Kidney (tissue), 14 donors: ENCODE results near the gene ZBED2. TPM values are rescaled to one million over a fixed set of nuclear protein-coding genes. Genes with fewer than 3 reads are reported as not detected.

Experiments
- DNase-seq, 5 donors: peaks; one replicate each; pipeline ENCODE4 v3.0.0-alpha.2; 2013 to 2020
- FAIRE-seq: peaks from 2 replicates; lab custom pipeline; 2012; peaks lifted over from hg19 to GRCh38; lab: Jason Lieb, UNC
- H3K27ac ChIP-seq, 2 donors: one replicate each; pipeline ENCODE4 v1.7.0; 2013; ENCODE audit warnings: low read depth in 2 of 2, low read length in 2 of 2, inconsistent platforms in 1 of 2
- H3K27me3 ChIP-seq: one replicate; pipeline ENCODE4 v1.7.1; 2013; ENCODE audit warnings: low read length, inconsistent platforms; ENCODE audit not compliant: control insufficient read depth, insufficient read depth
- H3K36me3 ChIP-seq, 3 donors: one replicate each; pipeline versions ENCODE4 v1.7.0 to v1.7.1; 2013; ENCODE audit warnings: low read length in 3 of 3, control low read depth in 1 of 3, inconsistent platforms in 1 of 3; ENCODE audit not compliant: insufficient read depth in 3 of 3, control insufficient read depth in 2 of 3
- H3K4me1 ChIP-seq, 3 donors: one replicate each; pipeline versions ENCODE4 v1.7.0 to v1.7.1; 2013; ENCODE audit warnings: low read length in 3 of 3, inconsistent platforms in 1 of 3, low read depth in 1 of 3; ENCODE audit not compliant: control insufficient read depth in 2 of 3, insufficient read depth in 2 of 3
- H3K4me3 ChIP-seq, 3 donors: one replicate each; pipeline versions ENCODE4 v1.7.0 to v1.8.1; 2013; ENCODE audit warnings: low read length in 3 of 3, control low read depth in 1 of 3, inconsistent platforms in 1 of 3
- H3K9ac ChIP-seq, 3 donors: one replicate each; pipeline versions ENCODE4 v1.7.0 to v1.7.1; 2013; ENCODE audit warnings: low read length in 3 of 3, control low read depth in 1 of 3, inconsistent platforms in 1 of 3
- H3K9me3 ChIP-seq, 3 donors: one replicate each; pipeline versions ENCODE4 v1.7.0 to v1.7.1; 2013; ENCODE audit warnings: low read length in 3 of 3, control low read depth in 1 of 3, inconsistent platforms in 1 of 3; ENCODE audit not compliant: control insufficient read depth in 2 of 3, insufficient read depth in 1 of 3
- CTCF ChIP-seq: IDR thresholded peaks from 3 replicates; pipeline ENCODE4 v1.5.1; 2012; ENCODE audit warnings: mild to moderate bottlenecking, moderate library complexity, borderline replicate concordance; ENCODE audit not compliant: insufficient read depth; ENCODE audit errors: extremely low read depth
- intact Hi-C: fragments of 100-400 bp; cut with DNase I; formaldehyde crosslinking; loops from one replicate; pipeline ENCODE4 v1.11.1; 2022
- polyA plus RNA-seq: library from polyadenylated mRNA; stranded (reverse); fragments of 350-450 nt; fragmentation: Illumina TruSeq; extraction: RNeasy Lipid Tissue Mini Kit (QIAGEN cat#74804); gene quantifications from one replicate; pipeline ENCODE4 v1.2.3, GENCODE V29; 2014; ENCODE audit warnings: low read depth, low replicate concordance; ENCODE audit not compliant: insufficient read depth
- total RNA-seq: library from RNA; stranded (reverse); fragmentation: NEBNext Ultra II Directional; extraction: Animal tissue kit (Norgen Biotek cat#: 25700); gene quantifications from one replicate; pipeline ENCODE4 v1.2.1, GENCODE V29; 2021
- donor health status: control.
- donor health status: control.
- donor health status: control.
- donor health status: control.
- donor health status: control.
- donor health status: DM: yes; HTN: yes; CAD: no.
- donor health status: Normal renal cell carcinoma (clear cell type).

ZBED2 gene
- total and polyA plus RNA-seq, 2 donors from 2014 or later, result 0.54 to 0.66 TPM

GRCh38 chr3:111577798-111578685 is 17.1 kb downstream of the ZBED2 start:
- TF ChIP-seq CTCF, result peak; percentile 29
- DNase-seq (peak in 2 of 5 donors; percentile 26 to 46), FAIRE-seq (no peak)
- Histone ChIP-seq H3K4me3 (no peak overlapping the region), H3K9me3 (no peaks in the 10 kb centered on the region), H3K36me3 (no peaks in the 10 kb centered on the region), H3K27ac (no peak overlapping the region), H3K4me1 (no peaks in the 10 kb centered on the region), H3K9ac (no peak overlapping the region), H3K27me3 (no peaks in the 10 kb centered on the region)
- intact Hi-C loops, result no loop called here

DNA sequence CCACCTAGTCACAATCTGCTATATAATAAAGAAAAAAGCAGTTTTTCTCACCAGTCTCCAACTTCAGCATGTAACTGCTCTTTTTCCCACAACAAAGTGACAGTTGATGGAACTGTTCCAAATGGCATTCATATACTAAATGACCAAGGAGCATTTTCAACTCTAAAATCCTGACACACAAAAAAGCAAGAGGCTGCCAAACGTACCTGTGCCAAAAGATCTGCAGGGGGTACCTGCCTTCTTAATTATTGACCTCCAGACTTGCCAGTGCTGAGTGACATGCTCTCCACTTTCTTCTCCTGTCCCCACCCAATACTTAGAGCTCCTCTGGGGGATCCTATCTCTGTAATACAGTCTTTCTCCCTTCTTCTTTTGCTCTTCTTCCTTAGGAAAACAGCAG is 18.0 kb downstream of the ZBED2 start:
- no peak overlapping the region for H3K4me3 ChIP-seq
- FAIRE-seq (no peak), DNase-seq (no peak)
- H3K36me3 ChIP-seq, result no peaks in the 10 kb centered on the region
- TF ChIP-seq CTCF, result no peak
- H3K9ac ChIP-seq, result no peak overlapping the region
- H3K27ac ChIP-seq, result no peak overlapping the region
- H3K27me3 ChIP-seq, result no peaks in the 10 kb centered on the region
- no peaks in the 10 kb centered on the region for H3K9me3 ChIP-seq
- no peaks in the 10 kb centered on the region for H3K4me1 ChIP-seq
- intact Hi-C loops, result no loop called here

- Histone ChIP-seq H3K27me3 (no peaks in the 10 kb centered on the region), H3K4me3 (no peak overlapping the region), H3K9ac (no peak overlapping the region), H3K27ac (no peak overlapping the region), H3K9me3 (no peaks in the 10 kb centered on the region), H3K4me1 (no peaks in the 10 kb centered on the region), H3K36me3 (no peaks in the 10 kb centered on the region)
- FAIRE-seq, result no peak
- no peak for DNase-seq
- no peak for TF ChIP-seq CTCF
- intact Hi-C loops, result no loop called here
Measured at GRCh38 chr3:111571907-111572460, 23.2 kb downstream of the ZBED2 start.
